Left cardiac atrium (tissue), 4 donors: ENCODE data around the gene KLHL26. TPM values are rescaled to one million over a fixed set of nuclear protein-coding genes. Genes with fewer than 3 reads are reported as not detected.
A peak's percentile ranks its signal among the peaks of the same experiment; 100 is the strongest.
"Not testable (repeated sequence)": the region's sequence is repeated elsewhere in the genome, so short reads cannot be mapped to it uniquely, and the experiment has no call there.

Experiments used
- ATAC-seq, 2 donors: fragments of 200-7000 bp; cut with Tn5 transposase; one replicate each; pipeline ENCODE4 v1.9.1; 2020; ENCODE audit warnings: mild to moderate bottlenecking in 2 of 2, moderate library complexity in 2 of 2
- DNase-seq: peaks from one replicate; pipeline ENCODE4 v3.0.0-alpha.2; 2020
- intact Hi-C, 2 donors: fragments of 100-400 bp; cut with DNase I; formaldehyde crosslinking; loops; one replicate each; pipeline versions ENCODE4 v1.14.1 to v1.15.1; 2022 to 2023
- total RNA-seq, 2 donors: library from RNA; stranded (reverse); fragmentation: NEBNext Ultra II Directional; extraction: Animal tissue kit (Norgen Biotek cat#: 25700); gene quantifications; one replicate each; pipeline ENCODE4 v1.2.1, GENCODE V29; 2021
- donor health status: DM: no; HTN: yes; CAD: no.
- donor health status: DM: no; HTN: yes; CAD: no; lungs with severe emphysema.
- donor health status: DM: yes; HTN: yes; CAD: no.
- donor health status: Dilated cardiomyopathy.

KLHL26 gene
- total RNA-seq, 2 donors from 2014 or later: 7.8 to 10.2 TPM

DNA sequence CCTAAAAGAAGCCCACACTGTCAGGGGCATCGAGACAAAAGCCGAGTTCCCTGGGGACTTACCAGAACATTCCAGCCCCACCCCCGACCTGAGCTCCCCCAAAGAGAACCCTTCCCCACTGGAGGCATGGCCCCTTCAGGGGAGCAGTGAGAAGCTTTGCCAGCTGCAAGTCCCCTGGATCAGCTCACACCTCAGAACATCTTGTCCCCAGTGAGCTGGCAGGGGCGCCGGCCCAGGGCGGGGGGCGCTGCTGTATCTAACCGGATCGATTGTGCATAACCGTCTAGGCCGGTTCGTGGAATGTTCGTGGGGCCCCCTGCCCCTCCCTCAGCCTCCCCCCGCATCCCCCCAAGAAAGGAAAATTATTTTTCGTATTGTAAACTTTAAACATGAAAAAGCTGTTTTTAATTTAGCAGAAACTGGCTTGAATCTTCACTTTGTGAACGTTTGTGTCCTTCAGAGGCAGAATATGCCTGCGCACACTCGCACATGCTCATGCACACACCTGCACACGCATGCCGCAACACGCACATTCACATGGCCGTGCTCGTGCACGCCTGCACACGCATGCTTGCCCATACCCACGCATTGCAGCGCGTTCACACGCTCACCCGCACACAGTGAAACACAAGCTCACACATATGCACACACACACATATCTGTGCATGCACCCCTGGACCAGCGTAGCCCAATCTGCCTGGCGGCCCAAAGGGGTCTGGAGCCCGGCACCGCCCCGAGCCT lies 34.6 kb downstream of the KLHL26 start:
- intact Hi-C loops: loop anchor here (5.0 to 10.0 kb wide), 2 partner anchors 79 to 227 kb away; no protein-coding TSS in a partner anchor
- no peak for DNase-seq
- ATAC-seq: peak in 1 of 2 donors; percentile 5

DNA sequence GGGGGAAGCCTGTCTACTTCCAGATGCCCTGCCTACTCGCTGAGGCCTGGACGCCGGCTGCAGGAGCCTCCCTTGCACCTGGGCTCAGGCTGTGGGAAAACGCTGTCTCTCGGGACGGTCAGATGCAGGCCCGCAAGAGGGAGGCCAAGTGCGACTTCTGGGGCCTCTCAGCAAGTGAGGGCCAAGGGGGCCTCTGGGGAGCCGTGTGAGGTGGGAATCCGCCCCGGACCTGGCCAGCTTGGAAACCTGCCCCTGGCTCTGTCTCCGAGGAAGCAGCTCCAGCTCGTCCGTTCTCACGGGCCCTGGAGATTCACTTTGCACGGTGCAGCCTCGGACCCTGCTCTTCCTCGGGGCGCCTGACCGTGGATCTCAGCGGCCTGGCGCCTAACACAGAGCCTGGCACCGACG lies 35.2 kb downstream of the KLHL26 start:
- peak; percentile 2 to 9 for ATAC-seq
- DNase-seq: no peak
- intact Hi-C loops: loop anchor here (5.0 to 10.0 kb wide), 2 partner anchors 80 to 227 kb away; no protein-coding TSS in a partner anchor

DNA sequence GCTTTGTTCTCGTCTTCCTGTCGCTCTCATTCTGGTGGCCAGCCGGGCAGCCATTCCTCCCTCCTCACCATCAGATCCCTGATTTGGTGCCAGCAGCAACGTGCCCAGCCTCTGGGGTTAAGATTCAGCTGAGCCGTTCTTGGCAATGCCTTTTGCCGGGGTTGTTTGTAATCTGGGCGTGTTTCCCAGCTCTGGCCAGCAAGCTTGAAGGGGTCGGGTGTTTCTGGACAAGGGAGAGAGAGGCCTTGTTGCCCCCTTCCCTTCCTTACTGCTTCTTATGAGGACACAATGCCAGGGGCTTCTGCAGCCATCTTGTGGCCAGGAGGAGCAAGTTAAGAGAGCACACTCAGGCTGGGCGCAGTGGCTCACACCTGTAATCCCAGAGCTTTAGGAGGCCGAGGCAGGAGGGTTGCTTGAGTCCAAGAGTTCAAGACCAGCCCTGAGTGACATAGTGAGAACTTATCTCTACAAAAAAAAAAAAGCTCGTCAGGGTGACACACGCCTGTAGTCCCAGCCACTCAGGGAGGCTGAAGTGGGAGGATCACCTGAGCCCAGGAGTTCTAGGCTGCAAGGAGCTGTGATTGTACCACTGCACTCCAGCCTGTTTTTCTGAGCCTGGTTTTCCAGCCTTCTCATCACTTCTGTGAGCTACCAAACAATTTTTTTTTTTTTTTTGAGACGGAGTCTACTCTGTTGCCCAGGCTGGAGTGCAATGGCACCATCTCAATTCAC lies 35.9 kb downstream of the KLHL26 start:
- intact Hi-C loops: loop anchor here (5.0 to 10.0 kb wide), 2 partner anchors 80 to 228 kb away; no protein-coding TSS in a partner anchor
- DNase-seq: peak; percentile 33

DNA sequence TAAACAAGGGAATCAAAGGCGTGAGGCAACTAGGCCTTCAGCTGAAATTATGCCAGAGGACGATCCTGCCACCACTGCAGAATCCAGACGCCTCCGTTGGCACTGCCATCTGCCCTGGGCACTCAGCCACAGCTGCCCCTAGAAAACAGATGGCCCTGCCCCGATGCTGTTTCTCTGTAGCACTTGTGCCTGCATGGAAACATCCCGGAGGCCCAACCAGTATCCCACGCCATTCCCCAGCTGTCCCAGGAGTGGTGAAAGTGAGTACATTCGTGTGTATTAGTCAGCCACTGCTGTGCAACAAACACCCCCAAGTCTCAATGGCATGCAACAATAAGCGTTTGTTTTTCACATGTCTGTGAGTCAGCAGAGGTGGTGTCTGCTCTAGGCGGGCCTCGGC lies 37.8 kb downstream of the KLHL26 start:
- ATAC-seq (peak; percentile 31 to 64), DNase-seq (peak; percentile 60)
- intact Hi-C loops: loop anchor here (5.0 to 10.0 kb wide), 2 partner anchors 82 to 230 kb away; no protein-coding TSS in a partner anchor

More for the DNA sequence above, 35.9 kb downstream of the KLHL26 start:
- peak; percentile 13 to 53 for ATAC-seq

DNA sequence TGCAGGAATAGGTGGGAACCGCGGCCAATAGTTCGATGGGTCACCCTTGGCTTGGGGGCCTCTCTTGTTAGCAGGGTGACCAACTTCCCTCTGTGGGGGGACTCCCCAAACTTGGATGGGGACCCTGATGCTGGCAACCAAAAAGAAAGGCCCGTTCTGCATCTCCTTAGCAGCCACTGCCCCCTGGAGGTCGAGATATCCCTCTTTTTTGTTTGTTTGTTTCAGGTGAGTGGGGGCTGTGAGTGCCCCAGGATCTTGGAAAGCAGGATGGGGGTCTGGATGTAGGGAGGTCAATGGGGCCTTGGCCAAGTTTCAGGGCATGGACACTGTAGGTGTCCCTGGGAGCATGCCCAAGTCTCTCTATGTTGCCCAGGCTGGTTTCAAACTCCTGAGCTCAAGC lies 39.0 kb downstream of the KLHL26 start:
- DNase-seq (no peak), ATAC-seq (no peak)
- intact Hi-C loops: loop anchor here in 1 of 2 donors (5.0 to 10.0 kb wide), 2 partner anchors 83 to 231 kb away; no protein-coding TSS in a partner anchor

DNA sequence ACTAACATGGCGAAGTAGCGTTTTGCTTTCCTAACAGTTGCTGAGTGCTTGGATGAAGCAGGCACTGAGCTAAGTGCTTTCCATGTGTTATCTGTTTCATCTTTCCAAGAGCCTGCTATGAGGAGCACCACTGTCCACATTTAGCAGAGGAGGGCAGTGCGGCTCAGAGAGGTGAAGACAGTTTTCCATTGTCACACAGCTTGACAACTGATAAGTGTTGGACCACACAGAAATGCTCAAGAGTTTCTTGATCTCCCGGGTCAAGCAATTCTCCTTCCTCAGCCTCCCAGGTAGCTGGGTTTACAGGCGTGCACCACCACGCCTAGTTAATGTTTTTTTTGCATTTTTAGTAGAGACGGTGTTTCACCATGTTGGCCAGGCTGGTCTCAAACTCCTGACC lies 39.9 kb downstream of the KLHL26 start:
- DNase-seq: no peak
- intact Hi-C loops: loop anchor here in 1 of 2 donors (5.0 to 10.0 kb wide), 2 partner anchors 84 to 232 kb away; no protein-coding TSS in a partner anchor
- ATAC-seq: no peak

DNA sequence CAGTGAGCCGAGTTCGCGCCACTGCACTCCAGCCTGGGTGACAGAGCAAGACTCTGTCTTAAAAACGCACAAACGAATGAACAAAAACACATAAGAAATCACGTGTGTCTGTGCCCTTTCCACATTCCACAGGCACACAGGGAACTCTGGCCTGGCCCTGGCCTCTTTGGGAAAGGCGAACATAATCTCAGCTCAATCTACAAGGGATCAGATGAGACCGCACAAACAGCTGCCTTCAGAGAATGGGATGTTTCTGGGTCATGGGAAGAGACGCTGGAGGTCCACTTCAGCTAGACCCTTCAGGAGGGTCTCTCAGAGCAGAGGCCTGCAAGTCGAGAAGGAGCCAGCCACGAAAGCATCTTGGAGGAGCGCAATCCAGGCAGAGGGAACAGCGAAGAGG lies 40.3 kb downstream of the KLHL26 start:
- DNase-seq (no peak), ATAC-seq (no peak)
- intact Hi-C loops: loop anchor here in 1 of 2 donors (5.0 to 10.0 kb wide), 2 partner anchors 85 to 232 kb away; no protein-coding TSS in a partner anchor

DNA sequence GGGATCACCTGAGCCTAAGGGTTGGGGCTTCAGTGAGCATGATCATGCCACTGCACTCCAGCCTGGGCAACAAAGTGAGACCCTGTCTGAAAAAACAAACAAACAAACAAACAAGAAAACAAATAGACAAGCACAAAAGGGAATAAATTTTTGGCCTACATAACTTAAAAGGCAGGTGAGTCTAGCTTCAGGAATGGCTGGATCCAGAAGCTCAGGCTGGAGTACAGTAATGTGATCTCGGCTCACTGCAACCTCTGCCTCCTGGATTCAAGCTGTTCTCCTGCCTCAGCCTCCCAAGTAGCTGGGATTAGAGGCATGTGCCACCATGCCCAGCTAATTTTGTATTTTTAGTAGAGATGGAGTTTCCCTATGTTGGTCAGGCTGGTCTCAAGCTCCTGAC lies 43.3 kb downstream of the KLHL26 start:
- ATAC-seq, DNase-seq: not testable (repeated sequence)
- intact Hi-C loops: loop anchor here in 1 of 2 donors (10.0 kb wide), 1 partner anchor 155 kb away; the partner anchor contains the start of gene UPF1

DNA sequence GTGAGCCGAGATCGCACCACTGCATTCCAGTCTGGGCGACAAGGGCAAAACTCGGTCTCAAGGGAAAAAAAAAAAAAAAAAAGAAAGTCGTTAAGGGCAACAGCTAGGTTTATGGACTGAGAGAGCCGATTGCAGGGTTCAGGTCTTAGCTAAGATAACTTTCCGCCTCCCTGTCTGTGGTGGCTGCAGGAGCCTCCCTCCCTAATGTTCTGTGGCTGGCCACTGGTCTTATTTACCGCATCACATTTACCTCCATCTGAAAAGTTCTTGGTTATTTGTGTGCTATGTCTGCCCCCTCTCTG lies 45.9 kb downstream of the KLHL26 start:
- no peak for ATAC-seq
- intact Hi-C loops: loop anchor here in 1 of 2 donors (10.0 kb wide), 1 partner anchor 152 kb away; the partner anchor contains the start of gene UPF1
- no peak for DNase-seq

DNA sequence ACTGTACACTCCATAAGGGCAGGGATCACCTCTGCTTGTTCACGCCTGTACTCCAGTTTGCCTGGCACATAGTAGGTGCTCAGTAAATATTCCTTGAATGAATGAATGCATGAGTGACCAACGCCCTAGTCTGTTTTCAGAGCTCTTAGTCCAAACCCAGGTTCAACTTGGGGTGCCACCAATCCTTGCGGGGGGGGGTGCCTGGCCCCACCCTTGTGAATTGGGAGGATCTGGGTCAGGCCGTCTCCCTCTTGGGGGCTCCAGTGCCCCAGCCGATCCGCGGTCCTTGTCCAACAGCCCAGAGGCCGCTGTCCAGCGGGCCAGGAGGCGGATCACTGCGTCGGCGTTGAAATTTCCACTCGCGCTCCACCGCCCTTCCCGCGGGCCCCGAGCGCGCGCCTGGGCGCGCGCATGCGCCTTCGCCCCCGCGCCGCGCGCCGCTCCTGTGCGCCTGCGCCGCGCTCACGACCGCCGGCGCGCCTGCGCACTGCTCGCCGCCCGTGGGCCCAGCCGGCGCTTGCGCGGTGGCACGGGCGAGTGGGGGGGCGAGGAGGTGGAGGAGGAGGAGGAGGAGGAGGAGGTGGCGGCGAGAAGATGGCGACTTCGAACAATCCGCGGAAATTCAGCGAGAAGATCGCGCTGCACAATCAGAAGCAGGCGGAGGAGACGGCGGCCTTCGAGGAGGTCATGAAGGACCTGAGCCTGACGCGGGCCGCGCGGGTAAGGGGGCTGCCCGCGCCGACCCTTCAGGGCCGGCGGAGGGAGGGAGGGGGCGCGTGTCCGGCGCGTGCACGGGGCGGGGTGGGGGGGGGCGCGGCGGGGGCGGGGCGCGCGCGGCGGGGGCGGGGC lies 46.5 kb downstream of the KLHL26 start, which contains the start of gene CRTC1:
CRTC1 (plus strand) TSS at position 572 of the 849 bp plus-strand sequence; CDS start at position 595, 23 bp downstream.
- DNase-seq (peak; percentile 90), ATAC-seq (peak; percentile 87 to 95)
- intact Hi-C loops: loop anchor here in 1 of 2 donors (10.0 kb wide), 1 partner anchor 151 kb away; the partner anchor contains the start of gene UPF1

DNA sequence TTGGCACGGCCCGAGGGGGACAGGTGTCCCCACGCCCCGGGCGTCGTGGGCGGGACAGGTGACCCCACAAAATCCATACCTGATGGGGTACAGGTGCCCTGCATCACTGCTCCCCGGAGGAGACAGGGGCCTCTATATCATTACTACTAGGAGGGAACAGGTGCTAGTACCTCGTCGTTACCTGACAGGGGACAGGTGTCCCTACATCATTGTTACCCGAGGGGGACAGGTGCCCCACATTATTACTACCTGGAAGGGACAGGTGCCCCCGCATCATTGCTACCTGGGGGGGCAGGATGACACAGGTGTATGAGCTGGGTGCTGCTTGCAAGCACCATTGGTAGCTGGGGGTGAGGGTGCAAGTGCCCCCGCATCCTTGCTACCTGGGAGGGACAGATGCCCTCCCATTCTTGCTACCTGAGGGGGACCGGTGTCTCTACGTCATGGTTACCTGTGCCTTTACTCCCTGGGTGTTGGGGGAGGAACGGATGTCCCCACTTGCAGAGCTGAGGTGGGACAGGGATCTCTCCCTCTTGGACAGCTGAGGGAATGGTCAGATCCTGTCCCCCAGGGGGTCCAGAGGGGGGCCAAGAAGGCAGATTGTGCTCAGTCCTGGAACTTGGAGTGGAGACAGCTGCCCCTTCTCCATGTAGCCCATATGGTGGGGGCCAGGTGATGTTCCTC lies 47.3 kb downstream of the KLHL26 start:
- intact Hi-C loops: loop anchor here in 1 of 2 donors (10.0 kb wide), 1 partner anchor 151 kb away; the partner anchor contains the start of gene UPF1
- ATAC-seq: no peak
- DNase-seq: no peak

DNA sequence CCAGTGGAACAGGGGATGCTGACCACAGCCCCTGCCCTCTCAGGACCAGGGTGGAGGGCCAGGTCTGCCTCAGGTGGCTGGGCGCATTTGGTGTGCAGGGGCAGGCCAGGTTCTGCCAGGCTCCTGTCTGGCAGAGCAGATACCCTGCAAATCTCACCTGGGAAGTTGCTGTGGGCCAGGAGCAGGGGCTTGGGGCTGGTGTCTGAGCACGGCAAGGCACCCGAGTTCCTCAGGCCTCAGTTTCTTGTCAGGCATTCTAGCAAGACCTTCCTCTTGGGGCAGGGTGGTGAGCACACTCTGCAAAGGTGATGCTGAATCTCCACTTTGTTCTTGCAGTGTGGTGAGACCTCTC lies 47.8 kb downstream of the KLHL26 start:
- DNase-seq (no peak), ATAC-seq (no peak)
- intact Hi-C loops: loop anchor here in 1 of 2 donors (10.0 kb wide), 1 partner anchor 150 kb away; the partner anchor contains the start of gene UPF1

DNA sequence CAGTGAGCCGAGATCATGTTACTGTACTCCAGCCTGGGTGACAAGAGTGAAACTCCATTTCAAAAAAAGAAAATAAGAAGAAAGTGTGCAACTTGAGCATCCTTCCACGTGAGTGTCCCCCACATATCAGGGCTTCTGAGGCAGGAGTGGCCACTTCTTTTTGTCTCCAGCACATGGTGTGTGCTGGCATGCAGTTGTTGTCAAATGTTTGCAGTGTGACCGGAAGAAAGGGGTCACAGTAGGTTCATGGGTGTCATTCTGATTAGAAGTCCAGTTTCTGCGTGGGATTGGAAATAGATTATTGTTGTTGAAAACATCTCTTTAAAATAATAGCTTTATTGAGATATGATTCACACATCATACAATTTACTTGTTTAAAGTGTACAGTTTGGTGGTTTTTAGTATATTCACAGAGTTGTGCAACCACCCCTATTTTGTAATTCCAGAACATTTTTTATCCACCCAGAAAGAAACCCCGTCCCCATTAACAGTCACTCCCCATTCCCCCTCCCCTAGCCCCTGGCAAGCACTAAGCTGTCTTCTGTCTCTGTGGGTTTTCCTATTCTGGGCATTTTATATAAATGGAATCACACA lies 48.9 kb downstream of the KLHL26 start:
- intact Hi-C loops: loop anchor here in 1 of 2 donors (10.0 kb wide), 1 partner anchor 149 kb away; the partner anchor contains the start of gene UPF1
- ATAC-seq: no peak

DNA sequence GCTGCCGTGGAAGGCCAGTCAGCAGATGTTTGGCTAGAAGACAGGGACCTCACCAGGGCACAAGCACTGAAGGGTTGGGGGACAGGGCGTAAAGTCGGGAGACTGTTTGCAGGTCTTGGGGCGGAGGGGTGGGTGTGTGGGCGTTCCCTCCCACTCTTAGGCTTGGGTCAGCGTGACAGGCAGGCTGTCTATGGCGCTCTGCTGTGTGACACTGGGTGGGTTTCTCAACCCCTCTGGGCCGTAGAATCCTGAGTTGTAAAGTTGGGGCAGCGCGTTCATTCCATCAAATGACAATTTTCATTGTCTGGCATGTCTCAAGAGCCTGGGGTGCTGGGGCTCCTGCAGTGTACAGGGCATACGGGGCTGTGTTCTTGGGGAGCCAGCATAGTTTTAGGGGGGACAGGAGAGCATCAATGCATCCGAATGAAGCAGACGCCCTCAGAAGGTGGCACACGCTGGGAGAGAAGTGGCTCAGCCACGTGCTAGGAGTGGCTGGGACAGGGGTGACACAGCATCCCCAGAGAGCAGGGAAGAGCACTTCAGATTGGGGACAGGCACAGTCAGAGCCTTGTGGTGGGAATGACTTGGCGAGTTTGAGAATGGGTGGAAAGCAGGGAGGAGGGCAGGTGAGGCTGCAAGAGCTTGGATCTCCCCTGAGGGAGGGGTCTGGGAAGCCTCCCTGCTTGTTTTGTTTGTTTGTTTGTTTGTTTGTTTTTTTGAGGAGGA lies 51.1 kb downstream of the KLHL26 start:
- no peak for ATAC-seq
- intact Hi-C loops: loop anchor here in 1 of 2 donors (10.0 kb wide), 1 partner anchor 147 kb away; the partner anchor contains the start of gene UPF1
- no peak for DNase-seq

More for the DNA sequence above, 48.9 kb downstream of the KLHL26 start:
- no peak for DNase-seq

DNA sequence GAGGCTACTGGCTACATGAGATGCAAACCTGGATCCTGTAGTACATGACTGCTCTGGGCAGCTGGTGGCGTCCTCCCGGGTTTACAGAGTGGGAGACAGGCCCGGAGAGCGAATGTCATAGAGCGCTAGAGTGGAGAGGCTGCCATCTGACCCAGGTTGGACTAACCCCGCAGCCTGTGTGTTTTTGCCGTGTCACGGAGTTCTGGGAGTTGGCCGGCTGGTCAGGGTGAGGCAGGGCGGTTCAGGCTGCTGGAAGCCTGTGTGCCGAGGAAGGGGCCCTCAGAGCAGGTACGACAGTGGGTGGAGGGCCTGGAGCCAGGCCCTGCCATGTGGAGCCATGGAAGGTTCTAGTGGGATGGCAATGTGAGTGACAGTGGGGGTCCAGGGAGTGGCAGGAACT lies 59.2 kb downstream of the KLHL26 start:
- no peak for ATAC-seq
- no peak for DNase-seq
- intact Hi-C loops: no loop called here

DNA sequence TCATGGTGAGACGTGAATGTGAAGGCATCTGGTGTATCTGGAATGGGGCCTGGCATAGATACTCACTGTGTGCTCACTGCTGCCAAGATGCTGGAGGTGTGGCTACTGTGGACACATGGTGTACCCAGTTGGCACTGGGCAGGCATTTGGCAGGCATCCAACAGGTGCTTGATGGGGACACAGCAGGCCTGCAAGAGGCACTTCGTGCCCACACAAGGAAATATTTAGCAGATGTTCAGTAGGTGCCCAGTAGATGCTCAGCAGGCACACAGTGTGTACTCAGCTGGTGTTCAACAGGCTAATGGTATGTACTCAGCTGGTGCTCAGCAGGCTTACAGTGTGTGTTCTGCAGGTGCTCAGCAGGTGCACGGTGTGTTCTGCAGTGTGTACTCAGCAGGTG lies 60.9 kb downstream of the KLHL26 start:
- no peak for ATAC-seq
- no peak for DNase-seq
- intact Hi-C loops: no loop called here
